Measurements from ENCODE around the gene FGF21.
"Not testable (repeated sequence)": the region's sequence is repeated elsewhere in the genome, so short reads cannot be mapped to it uniquely, and the experiment has no call there.

Gene FGF21, protein sequence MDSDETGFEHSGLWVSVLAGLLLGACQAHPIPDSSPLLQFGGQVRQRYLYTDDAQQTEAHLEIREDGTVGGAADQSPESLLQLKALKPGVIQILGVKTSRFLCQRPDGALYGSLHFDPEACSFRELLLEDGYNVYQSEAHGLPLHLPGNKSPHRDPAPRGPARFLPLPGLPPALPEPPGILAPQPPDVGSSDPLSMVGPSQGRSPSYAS

DNA sequence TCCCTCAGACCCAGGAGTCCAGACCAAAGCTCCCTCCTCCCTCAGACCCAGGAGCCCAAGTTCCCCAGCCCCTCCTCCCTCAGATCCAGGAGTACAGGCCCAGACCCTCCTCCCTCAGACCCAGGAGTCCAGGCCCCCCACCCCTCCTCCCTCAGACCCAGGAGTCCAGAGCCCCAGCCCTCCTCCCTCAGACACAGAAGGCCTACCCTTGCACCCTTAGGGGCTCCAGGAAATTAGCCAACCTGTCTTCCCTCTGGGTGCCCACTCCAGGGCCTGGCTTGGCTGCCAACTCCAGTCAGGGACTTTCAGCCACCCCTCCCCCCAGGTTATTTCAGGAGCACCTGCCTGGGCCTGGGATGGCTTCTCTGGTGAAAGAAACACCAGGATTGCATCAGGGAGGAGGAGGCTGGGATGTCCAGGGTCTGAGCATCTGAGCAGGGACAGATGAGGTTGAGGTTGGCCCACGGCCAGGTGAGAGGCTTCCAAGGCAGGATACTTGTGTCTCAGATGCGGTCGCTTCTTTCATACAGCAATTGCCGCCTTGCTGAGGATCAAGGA, at the start of gene FGF21:
Gene FGF21, plus strand, starts transcription at position 441 of the 558 bp plus-strand sequence. CDS start 713 bp downstream, outside the sequence.
- no peak for DNase-seq

DNA sequence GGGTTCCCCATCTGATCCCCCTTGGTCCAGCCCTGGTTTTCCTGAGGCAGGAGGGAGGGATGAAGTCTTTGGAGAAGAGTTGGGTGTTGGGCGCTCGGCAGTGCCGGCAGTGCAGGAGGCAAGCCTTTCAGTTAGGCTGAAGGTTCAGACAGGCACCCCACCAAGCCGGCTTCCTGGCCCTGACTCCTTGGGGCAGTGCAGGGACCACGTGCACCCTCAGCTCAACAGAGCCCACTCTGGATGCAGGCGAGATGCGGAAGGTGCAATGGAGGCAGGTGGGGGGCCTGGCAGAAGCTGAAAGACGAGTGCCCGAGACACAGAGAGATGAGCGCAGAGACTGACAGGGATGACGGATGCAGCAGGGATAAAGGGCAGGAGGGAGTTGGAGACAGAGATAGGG, 46.9 kb upstream of the FGF21 start:
- DNase-seq, result no peak

DNA sequence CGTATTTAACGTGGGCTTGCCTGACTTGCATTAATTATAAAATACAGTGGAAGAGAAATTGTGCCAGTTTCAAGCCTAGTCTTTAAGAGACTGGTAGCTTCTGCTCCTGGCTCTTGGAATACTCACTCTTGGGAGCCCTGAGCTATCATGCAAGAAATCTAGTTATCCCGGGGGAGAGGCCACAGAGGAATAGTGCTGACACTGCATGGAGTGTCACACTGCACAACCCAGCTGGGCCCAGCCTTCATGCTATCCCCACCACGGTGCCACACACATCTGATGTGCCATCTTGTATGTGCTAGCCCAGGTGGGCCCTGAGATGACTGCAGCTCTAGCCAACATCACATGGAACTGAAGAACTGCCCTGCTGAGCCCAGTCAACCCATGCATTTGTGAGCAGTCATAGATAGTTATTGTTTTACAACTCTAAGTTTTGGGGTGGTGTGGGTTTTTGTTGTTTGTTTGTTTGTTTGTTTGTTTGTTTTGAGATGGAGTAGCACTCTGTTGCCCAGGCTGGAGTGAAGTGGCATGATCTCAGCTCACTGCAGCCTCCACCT, 44.1 kb upstream of the FGF21 start:
- no peak for DNase-seq

DNA sequence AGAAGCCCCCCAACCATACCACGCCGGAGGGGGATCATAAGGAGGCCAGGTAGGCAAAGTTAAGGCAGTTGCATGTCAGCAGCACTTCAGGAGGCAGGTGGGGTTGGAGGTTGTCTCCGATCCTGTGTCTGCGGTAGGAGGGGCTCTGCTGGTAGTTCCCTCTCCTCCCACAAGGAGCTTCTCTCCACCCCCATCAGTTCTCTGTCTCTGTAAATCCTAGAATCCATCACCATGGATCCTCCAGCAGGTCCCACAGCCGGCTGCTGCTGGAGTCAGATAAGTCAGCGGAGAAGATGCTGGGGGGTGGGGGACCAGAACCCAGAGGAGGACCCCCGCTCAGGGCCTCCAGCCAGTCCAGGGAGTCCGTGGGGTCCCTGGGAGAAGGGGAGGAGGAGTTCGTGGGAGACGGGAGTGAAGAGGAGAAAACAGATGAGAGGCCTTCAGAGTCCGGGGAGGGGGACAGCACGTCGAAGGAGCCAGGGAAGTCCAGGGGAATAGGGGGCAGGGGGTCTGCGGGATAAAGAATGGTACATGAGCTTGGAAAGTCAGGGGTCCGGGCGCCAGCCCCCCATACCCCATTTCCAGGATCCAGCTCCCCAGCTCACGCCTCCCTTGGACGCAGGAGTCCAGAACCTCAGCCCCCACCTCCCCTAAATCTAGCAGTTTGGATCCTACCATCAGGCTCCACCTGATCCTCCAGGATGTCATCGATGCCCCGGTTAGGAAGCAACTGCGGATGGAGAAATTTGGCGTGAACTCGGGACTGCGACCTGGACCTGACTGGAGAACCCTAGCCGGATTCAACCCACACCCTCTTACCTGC, 42.1 kb upstream of the FGF21 start:
- DNase-seq, result no peak

DNA sequence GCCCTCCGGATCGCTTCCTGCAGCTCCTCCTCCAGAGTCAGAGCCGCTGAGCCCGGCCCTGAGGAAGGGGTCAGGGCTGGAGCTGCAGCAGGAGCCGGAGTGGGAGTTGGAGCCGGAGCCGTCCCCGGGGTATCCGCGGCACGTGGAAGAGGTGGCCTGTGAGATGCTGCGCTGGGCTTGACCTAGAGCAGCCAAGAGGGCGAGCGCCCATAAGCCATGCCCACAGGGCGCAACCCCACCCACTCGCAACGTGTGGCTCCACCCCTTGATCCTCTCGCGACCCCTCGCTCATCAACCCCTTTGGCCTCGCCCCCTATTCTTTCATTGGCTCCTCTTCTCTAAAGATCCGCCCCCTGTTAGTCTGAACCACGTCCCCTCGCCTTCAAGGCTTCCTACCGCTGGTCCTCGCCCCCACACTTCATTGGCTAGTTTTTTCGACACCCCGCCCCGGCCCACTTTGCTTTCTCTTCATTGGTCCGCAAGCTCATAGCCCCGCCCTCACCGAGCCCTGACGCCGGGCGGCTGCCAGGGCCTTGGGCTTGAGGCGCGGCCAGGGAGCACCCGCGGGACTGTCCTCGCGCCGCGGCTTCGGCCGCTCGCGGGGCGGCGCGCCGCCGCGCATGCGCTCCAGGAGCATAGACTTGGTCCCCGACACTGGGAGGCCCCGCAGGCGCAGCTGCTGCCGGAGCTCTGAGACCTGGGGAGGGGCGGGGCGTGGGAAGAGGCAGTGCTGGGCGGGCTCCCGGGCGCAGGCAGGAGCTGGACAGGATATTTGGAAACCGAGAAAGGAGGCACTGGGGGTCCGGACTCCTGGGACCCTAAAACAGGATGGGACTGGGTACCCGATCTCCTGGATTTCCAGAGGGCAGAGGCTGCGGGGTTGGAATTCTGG, 41.2 kb upstream of the FGF21 start:
- DNase-seq, result peak; percentile 99

DNA sequence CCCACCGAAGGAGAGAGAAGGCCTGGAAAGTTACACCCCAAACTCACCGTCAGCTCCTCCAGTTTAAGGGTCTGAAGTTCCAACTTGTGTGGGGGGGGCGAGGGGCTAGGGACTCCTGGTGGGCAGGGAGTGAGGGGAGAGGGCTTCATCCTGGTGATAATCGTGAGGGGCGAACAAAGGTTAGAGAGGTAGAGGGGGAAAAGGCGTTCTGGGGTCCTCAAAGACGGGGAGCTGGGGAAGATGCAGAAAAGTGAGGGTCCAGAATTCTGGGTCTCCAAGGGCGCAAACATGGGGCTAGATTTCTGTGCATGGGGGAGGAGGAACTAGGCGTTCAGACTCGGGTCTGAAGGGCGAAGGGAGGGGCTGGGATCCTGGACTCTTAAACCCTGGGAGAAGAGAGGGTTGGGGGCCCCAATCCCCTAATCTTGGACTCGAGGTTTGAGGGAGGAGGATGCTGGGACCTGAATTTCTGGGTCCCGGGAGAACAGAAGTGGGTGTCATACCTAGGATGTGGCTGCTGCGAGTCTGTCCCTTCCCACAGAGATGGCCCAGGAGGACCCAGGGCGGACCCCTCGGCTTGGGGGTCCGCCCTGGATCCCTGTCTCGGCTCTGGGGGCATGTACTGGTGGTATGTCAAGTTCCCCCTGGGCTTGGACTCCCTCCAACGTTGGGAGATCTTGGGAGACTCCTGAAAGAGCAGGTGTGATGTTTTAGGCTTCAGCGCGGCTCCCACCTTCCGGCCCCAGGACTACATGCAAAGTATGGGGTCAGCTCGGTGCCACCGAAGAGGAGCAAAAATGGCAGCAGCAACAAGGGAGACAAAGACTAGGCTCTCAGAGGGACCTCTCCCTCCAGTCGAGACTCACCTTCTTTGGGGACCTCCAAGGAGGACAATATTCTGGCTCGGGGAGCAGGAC, 40.3 kb upstream of the FGF21 start:
- DNase-seq, result no peak

DNA sequence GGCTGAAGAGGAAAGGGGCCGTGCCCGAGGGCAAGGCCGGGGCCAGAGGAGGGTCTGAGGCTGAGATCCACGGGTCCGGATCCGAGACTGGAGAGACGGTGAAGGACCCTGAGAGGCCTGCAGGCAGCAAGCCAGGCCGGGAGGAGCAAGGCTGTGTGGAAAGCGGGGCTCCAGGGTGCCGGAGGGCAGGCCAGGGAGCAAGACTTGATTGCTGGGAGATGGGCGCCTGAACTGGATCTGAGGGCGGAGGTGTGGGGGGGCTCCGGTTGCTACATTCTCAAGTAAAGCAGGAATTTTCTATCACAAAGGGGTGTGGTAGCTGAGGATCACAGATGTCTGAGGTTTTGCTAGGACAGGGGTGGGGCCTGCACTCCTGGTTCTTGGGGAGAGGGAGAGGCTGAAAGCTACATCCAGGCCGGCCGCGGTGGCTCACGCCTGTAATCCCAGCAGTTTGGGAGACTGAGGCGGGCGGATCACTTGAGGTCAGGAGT, 39.6 kb upstream of the FGF21 start:
- DNase-seq, result no peak

DNA sequence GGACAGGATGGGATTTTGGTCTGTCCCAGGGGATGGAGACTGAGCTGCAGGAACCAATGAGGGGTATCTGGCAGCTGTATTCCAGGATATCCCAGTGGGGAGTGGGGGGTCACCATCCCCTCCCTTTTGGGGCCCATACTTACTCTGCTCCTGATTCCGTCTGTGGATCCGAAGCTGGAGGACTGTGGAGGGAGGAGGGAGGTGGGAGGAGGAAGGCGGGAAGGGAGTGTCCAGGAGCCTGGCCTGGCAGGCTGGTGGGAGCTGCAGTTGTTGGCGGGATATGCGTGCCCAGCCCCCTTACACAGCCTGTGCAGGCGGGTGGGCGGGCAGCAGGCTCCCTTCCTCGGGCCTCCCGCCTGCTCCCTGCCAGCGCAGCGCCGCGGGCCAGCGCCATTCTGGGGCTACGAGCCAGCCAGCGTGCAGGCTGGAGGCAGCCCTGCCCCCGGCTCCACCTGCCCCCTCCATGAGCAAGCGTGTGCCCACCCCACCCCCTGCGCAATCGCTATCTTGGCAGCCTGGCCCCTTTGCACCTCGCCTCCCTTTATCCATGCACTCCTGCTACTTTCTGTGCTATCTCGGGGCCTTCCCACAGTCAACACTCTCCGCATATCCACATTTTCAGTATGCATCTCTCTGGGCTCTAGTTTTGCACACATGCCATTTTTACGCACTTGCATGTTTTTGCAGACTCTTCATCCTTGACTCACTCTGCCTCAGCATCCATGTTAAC, 38.6 kb upstream of the FGF21 start:
- no peak for DNase-seq

DNA sequence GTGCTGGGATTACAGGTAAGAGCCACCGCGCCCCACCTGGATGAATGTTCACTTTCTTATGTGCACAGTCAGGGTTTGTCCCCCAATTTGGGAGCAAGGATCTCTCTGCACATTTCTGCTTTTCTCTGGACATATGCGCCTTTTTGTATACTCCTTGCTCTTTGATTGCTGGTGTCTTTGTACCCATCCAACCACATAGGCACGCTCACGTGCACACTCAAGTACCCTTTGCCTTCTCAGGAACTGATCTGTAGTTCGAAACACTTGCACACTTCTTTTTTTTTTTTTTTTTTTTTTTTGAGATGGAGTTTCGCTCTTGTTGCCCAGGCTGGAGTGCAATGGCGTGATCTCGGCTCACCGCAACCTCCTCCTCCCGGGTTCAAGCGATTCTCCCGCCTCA, 37.2 kb upstream of the FGF21 start:
- not testable (repeated sequence) for DNase-seq

DNA sequence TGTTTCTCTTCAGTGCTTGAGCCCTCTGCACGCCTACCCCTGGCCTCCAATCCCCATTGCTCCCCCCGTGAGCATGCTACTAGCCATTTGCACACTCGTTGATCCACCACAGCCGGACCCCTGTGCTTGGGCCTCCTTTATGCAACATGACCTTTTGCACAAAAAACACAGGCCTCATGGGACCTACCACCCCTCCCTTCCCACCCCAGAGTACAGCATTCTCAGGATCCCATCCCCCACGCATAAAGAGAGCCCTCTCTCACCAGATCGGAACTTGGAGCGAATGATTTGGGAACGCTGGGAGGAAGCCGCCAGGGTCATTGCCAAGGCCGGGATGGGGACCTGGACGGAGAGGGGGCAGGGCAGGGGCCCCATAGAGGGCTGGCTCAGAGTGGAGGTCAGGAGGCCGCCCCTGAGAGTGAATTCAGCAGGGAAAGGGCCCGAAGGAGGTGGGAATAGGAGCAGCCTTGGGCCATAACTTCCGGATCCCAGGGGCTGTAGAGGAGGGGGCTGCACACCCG, 36.6 kb upstream of the FGF21 start:
- no peak for DNase-seq

DNA sequence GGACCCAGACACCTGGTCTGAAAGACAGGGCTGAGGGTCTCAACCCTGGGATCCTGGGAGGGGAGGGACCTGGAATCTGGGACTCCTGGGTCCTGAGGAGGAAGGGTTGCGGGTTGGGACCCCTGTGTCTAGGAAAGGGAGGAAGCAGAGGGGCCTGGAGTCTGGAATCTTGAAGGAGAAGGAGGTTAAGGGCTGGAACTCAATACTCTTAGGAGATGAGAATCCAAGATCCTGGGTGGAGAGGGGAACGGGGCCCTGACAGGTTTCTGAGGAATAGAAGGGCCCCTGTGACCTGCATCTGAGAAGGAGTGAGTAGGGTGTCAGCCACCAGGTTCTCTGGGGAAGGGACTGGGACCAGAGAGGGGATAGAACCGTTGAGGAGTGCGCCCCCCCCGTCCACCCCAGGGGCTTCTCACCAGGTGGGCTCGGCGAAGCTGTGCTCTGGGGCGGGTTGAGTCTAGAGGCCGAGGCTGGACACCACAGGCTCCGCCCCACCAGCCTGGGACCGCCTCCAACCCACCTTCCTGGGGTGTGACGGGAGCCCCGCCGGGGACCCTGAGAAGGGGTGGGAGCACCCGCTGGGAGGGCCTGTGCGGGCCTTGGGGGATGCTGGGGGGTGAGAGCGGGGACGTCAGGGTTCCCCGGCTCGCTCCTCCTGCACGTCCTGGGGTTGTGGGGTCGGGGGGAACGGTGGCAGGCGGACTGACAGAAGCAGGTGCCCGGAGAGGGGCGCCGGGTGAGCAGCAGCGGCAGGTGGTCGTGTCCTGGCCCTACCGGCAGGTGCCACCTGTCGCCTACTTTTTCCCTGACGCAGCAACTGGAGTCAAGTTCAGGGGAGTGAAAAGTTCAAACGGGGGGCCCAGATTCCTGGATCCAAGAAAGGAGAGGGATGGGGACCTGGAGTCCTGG, 35.8 kb upstream of the FGF21 start, which contains the start of gene MAMSTR:
Gene MAMSTR, minus strand, starts transcription at position 463 of the 909 bp plus-strand sequence. CDS start 694 bp downstream, outside the sequence.
- no peak for DNase-seq

DNA sequence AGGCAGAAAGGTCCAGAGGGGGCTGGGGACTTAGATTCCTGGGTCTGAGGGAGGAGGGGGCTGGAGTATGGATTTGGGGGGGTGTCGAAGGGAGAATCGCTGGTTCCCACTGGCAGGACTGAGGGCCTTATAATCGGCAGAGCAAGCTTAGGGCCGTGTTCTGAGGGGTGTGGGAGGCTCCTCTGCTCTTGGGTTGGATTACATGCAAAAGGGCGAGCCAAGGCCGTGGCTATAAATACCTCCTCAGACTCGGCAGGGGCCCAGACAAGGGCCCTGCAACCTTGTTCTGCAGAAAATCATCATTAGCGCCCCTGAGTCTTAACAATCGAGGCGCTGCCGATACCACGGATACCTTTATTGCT, 35.1 kb upstream of the FGF21 start:
- DNase-seq, result no peak

DNA sequence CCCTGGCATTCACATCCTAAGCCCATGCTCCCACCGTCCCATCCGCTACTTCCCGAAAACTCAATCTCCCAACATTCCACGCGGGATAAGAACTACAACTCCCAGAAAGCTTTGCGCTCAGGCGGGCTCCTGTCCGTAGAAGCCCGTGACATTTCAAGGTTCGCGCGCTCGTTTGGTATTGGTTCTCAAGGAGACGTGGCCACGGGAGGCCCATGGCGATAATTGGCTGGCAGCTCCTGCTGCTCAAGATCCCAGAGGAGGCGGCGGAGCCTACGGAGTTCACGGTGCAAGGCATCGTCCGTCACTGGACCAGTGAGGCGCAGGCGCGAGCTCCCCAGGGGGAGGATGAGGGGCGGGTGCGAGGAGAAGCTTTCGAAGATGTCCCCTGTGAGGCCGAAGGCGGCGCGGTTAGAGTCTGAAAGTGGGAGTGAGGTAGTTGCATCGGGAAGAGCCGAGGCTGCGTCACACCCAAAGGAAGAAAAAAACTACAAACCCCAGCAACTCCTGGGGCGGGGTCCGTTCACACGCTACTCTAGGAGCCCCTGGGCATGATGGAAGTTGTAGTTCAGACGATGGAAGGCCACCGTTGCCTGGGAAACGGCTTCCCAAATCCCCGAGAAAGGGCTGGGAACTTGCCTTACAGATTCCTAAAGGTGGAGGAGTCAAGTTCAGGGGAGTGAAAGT, 34.6 kb upstream of the FGF21 start:
- peak; percentile 97 for DNase-seq

DNA sequence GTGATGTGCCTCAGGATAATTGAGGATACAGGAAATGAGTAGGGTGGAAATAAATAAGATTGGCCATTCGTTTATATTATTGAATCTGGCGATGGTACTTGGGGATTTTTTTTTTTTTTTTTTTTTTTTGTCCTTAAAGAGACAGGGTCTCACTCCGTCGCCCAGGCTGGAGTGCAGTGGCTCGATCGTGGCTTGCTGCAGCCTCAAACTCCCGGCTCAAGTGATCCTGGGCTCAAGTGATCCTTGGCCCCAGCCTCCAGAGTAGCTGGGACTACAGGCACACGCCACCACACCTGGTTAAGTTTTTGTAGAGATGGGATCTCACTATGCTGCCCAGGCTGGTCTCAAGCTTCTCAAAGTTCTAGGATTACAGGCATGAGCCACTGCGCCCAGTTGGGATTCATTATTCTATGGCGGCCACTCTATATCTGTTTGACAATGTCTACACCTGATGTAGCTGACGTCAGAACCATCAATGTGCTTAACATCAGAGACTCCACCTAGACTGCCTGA, 33.1 kb upstream of the FGF21 start:
- no peak for DNase-seq

DNA sequence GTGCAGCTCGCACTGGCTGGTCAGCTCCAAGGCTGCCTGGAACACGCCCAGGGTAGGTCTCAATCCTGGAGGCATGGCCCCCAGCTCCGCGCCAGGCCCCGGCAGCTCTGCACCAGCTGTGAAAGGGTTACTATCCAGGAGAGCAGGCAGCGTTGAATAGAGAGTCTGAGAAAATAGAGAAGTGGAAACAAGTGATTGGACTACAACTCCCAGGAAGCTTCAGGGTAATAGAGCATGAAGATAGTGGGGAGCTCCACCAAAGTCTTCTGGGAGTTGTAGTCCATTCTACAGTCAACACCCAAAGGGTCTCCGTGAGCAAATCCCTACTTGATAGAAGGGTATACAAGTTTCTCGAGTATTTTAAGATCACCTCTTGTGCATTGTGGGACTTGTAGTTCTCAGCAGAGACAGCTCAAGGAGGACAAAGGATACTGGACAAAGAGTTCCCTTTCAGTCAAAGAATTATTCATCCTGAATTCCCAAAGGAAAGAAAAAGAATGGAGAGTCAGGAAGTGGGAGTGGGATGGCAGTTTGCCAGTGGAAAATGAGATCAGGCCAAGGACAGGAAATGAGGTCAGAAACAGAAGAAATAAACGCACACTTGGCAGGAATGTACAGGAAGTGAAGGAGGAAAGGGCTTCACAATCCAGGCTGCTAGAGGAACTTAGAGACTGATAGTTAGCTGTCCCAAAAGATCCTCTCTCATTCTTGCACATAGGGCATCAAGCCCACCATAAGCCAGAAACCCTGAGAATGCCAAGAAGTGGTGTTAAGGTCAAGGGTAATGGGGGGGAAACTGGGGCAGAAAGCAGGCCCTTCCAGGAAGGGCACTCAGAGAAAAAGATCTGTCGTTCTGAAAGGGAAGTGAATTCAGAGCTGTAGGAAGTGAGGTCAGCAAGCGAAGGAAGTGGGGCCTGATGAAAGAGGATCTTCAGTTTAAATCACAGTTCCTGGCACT, 30.2 kb upstream of the FGF21 start:
- peak; percentile 66 for DNase-seq

DNA sequence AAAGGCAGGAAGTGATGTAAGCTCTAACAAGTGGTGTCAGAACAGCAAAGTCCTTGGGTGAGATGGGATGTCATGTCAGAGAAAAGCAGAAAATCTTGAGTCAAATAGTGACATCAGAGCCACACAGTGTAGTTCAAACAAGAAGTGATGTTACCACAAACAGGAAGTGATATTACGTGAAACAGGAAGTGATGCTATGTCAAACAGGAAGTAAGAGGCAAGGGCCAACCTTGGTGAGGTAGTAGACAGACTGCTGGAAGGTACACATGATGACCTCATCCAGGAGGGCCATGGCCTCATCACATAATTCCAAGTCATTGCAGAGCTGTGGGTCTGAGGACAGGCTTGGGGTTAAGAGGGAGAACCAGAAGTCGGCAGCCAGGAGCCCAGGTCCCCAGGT, 28.8 kb upstream of the FGF21 start:
- peak; percentile 69 for DNase-seq
